MM.1S (cell line): Measurements from ENCODE around the gene ITIH3.

ENCODE experiments used
- DNase-seq: peaks from one replicate; pipeline ENCODE4 v3.0.0-alpha.2; 2015
- H2AFZ ChIP-seq: fragments of 300-600 bp; sonication (generic); 2 replicates; pipeline ENCODE4 v1.6.0; 2016; ENCODE audit warnings: antibody characterized with exemption, low read length
- H3F3A ChIP-seq: fragments of 300-600 bp; sonication (generic); 2 replicates; pipeline ENCODE4 v1.6.1; 2016; ENCODE audit warnings: mild to moderate bottlenecking, antibody characterized with exemption, low read length, moderate library complexity, mixed read lengths; ENCODE audit not compliant: insufficient read depth
- H3K27ac ChIP-seq: fragments of 300-600 bp; sonication (generic); 2 replicates; pipeline ENCODE4 v1.5.1; 2016; ENCODE audit warnings: mild to moderate bottlenecking, low read length
- H3K27me3 ChIP-seq: fragments of 300-600 bp; sonication (generic); replicated peaks from 2 replicates; pipeline ENCODE4 v1.6.0; 2016; ENCODE audit warnings: low read length; ENCODE audit not compliant: insufficient read depth
- H3K36me3 ChIP-seq: fragments of 300-600 bp; sonication (generic); replicated peaks from 2 replicates; pipeline ENCODE4 v1.6.1; 2016; ENCODE audit warnings: mild to moderate bottlenecking, low read length, mixed read lengths; ENCODE audit not compliant: insufficient read depth
- H3K4me1 ChIP-seq: fragments of 300-600 bp; sonication (generic); 2 replicates; pipeline ENCODE4 v1.6.1; 2016; ENCODE audit warnings: low read length, mixed read lengths
- H3K4me2 ChIP-seq: fragments of 300-600 bp; sonication (generic); 2 replicates; pipeline ENCODE4 v1.6.0; 2016; ENCODE audit warnings: low read depth, low read length
- H3K4me3 ChIP-seq: fragments of 300-600 bp; sonication (generic); 2 replicates; pipeline ENCODE4 v1.5.1; 2016; ENCODE audit warnings: low read length, mixed read lengths
- H3K79me2 ChIP-seq: fragments of 300-600 bp; sonication (generic); 2 replicates; pipeline ENCODE4 v1.6.1; 2016; ENCODE audit warnings: mixed run types, low read length, mixed read lengths
- H3K9ac ChIP-seq: fragments of 300-600 bp; sonication (generic); 2 replicates; pipeline ENCODE4 v1.6.1; 2016; ENCODE audit warnings: low read length, mixed read lengths
- H3K9me2 ChIP-seq: fragments of 300-600 bp; sonication (generic); replicated peaks from 2 replicates; pipeline ENCODE4 v1.6.1; 2016; ENCODE audit warnings: mild to moderate bottlenecking, low read length, mixed read lengths; ENCODE audit not compliant: insufficient read depth
- H3K9me3 ChIP-seq: fragments of 300-600 bp; sonication (generic); replicated peaks from 2 replicates; pipeline ENCODE4 v1.6.1; 2016; ENCODE audit warnings: mild to moderate bottlenecking, low read length, mixed read lengths; ENCODE audit not compliant: insufficient read depth
- H4K20me1 ChIP-seq: fragments of 300-600 bp; sonication (generic); 2 replicates; pipeline ENCODE4 v1.6.1; 2016; ENCODE audit warnings: mild to moderate bottlenecking, low read length, moderate library complexity, mixed read lengths; ENCODE audit not compliant: insufficient read depth
- EZH2 ChIP-seq: fragments of 300-600 bp; sonication (generic); optimal IDR thresholded peaks from 2 replicates; pipeline ENCODE3; 2017; ENCODE audit warnings: low read depth, mild to moderate bottlenecking, antibody characterized with exemption, low read length, mixed read lengths
- EZH2phosphoT487 ChIP-seq: fragments of 300-600 bp; sonication (generic); IDR thresholded peaks from 2 replicates; pipeline ENCODE4 v1.6.1; 2018; ENCODE audit warnings: antibody characterized with exemption, low read length
- TF ChIP-seq, protein P1 (sequence below): fragments of 300-600 bp; sonication (generic); IDR thresholded peaks from 2 replicates; pipeline ENCODE4 v1.5.1; 2016; ENCODE audit warnings: antibody characterized with exemption, low read length, mixed read lengths

The ITIH3 gene

GRCh38 chr3:52843881-52844280, 49.3 kb downstream of the ITIH3 start:
- DNase-seq = no peak
- Histone ChIP-seq H3K4me3 (no peak overlapping the region), H3K9ac (no peak overlapping the region), H3K4me1 (peaks cover 11% of the 10 kb centered on the region), H3K36me3 (no peaks in the 10 kb centered on the region), H3K27me3 (no peaks in the 10 kb centered on the region), H3K79me2 (no peaks in the 10 kb centered on the region), H3K9me2 (no peaks in the 10 kb centered on the region), H3K9me3 (no peaks in the 10 kb centered on the region), H4K20me1 (no peaks in the 10 kb centered on the region), H3K4me2 (no peak overlapping the region), H2AFZ (no peak overlapping the region), H3F3A (0 out of 2 replicates have a peak, but pooled peaks cover 5% of the 10 kb centered on the region), H3K27ac (no peak overlapping the region)
- TF ChIP-seq, protein P1, sequence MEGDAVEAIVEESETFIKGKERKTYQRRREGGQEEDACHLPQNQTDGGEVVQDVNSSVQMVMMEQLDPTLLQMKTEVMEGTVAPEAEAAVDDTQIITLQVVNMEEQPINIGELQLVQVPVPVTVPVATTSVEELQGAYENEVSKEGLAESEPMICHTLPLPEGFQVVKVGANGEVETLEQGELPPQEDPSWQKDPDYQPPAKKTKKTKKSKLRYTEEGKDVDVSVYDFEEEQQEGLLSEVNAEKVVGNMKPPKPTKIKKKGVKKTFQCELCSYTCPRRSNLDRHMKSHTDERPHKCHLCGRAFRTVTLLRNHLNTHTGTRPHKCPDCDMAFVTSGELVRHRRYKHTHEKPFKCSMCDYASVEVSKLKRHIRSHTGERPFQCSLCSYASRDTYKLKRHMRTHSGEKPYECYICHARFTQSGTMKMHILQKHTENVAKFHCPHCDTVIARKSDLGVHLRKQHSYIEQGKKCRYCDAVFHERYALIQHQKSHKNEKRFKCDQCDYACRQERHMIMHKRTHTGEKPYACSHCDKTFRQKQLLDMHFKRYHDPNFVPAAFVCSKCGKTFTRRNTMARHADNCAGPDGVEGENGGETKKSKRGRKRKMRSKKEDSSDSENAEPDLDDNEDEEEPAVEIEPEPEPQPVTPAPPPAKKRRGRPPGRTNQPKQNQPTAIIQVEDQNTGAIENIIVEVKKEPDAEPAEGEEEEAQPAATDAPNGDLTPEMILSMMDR = no peak
- no peak for TF ChIP-seq EZH2phosphoT487
- no peak for TF ChIP-seq EZH2

GRCh38 chr3:52844290-52844975, 49.8 kb downstream of the ITIH3 start:
- no peaks in the 10 kb centered on the region for H3K36me3 ChIP-seq
- H3K27ac ChIP-seq = no peak overlapping the region

GRCh38 chr3:52845157-52845556, 50.6 kb downstream of the ITIH3 start:
- H3K9me2 ChIP-seq = no peaks in the 10 kb centered on the region
- H3F3A ChIP-seq = 0 out of 2 replicates have a peak, but pooled peaks cover 5% of the 10 kb centered on the region
- H3K27me3 ChIP-seq = no peaks in the 10 kb centered on the region
- no peak for TF ChIP-seq EZH2phosphoT487
- TF ChIP-seq, protein P1 = no peak
- no peak for TF ChIP-seq EZH2
- no peak overlapping the region for H2AFZ ChIP-seq
- DNase-seq = no peak
- H4K20me1 ChIP-seq = no peaks in the 10 kb centered on the region
- H3K9me3 ChIP-seq = no peaks in the 10 kb centered on the region
- H3K79me2 ChIP-seq = no peaks in the 10 kb centered on the region
- H3K36me3 ChIP-seq = no peaks in the 10 kb centered on the region
- H3K4me2 ChIP-seq = no peak overlapping the region
- no peak overlapping the region for H3K9ac ChIP-seq
- H3K27ac ChIP-seq = no peak overlapping the region
- peaks cover 11% of the 10 kb centered on the region for H3K4me1 ChIP-seq
- H3K4me3 ChIP-seq = no peak overlapping the region

More at GRCh38 chr3:52844290-52844975, 49.8 kb downstream of the ITIH3 start:
- Histone ChIP-seq H3K4me1 (peaks cover 11% of the 10 kb centered on the region), H3K9me2 (no peaks in the 10 kb centered on the region), H3K4me2 (no peak overlapping the region), H2AFZ (no peak overlapping the region), H3K9ac (no peak overlapping the region), H3K4me3 (no peak overlapping the region), H3K9me3 (no peaks in the 10 kb centered on the region), H4K20me1 (no peaks in the 10 kb centered on the region), H3K27me3 (no peaks in the 10 kb centered on the region), H3F3A (0 out of 2 replicates have a peak, but pooled peaks cover 5% of the 10 kb centered on the region), H3K79me2 (no peaks in the 10 kb centered on the region)
- TF ChIP-seq EZH2phosphoT487 (no peak), EZH2 (no peak)
- TF ChIP-seq, protein P1 = no peak
- no peak for DNase-seq
